NCI-H345 treated with DMSO at 0.1 percent for 48 hours (cell line): Measurements from ENCODE around the gene TMED7.
A peak's percentile ranks its signal among the peaks of the same experiment; 100 is the strongest.

Source experiments
- DNase-seq: peaks from one replicate; lab custom pipeline; 2025; ENCODE audit not compliant: unreplicated experiment; lab: John Stamatoyannopoulos, UW

Gene TMED7

GRCh38 chr5:115629903-115630302 lies 4.1 kb upstream of the TMED7 start:
- no peak for DNase-seq

GRCh38 chr5:115627295-115627865 lies 1.5 kb upstream of the TMED7 start:
- DNase-seq: no peak

GRCh38 chr5:115626445-115626823 lies 598 bp upstream of the TMED7 start:
- DNase-seq: no peak

- DNase-seq: no peak
These were observed 842 bp downstream of the TMED7 start for GRCh38 chr5:115624994-115625393.

- no peak for DNase-seq
These were observed 2.2 kb downstream of the TMED7 start for GRCh38 chr5:115623658-115624057.

- no peak for DNase-seq
These were observed 4.4 kb downstream of the TMED7 start for GRCh38 chr5:115621365-115621900.

GRCh38 chr5:115616892-115617291 lies 8.9 kb downstream of the TMED7 start:
- DNase-seq: no peak

GRCh38 chr5:115616472-115616871 lies 9.4 kb downstream of the TMED7 start:
- no peak for DNase-seq

- no peak for DNase-seq
These were observed 14.0 kb downstream of the TMED7 start for GRCh38 chr5:115611873-115612272.

GRCh38 chr5:115607935-115608334 lies 17.9 kb downstream of the TMED7 start:
- no peak for DNase-seq

- DNase-seq: no peak
These were observed 20.4 kb downstream of the TMED7 start for GRCh38 chr5:115605436-115605835.

GRCh38 chr5:115602591-115603125 lies 23.2 kb downstream of the TMED7 start:
- DNase-seq: no peak

- peak; percentile 13 for DNase-seq
These were observed 23.9 kb downstream of the TMED7 start, which contains the start of gene TICAM2 for GRCh38 chr5:115601701-115602590. Gene TICAM2, minus strand, starts transcription at chr5:115602479. Its CDS starts 21,223 bp downstream, at chr5:115581256.

GRCh38 chr5:115600766-115601165 lies 25.1 kb downstream of the TMED7 start:
- no peak for DNase-seq

GRCh38 chr5:115599924-115600323 lies 25.9 kb downstream of the TMED7 start:
- DNase-seq: no peak

- DNase-seq: no peak
These were observed 26.3 kb downstream of the TMED7 start for GRCh38 chr5:115599502-115599901.

GRCh38 chr5:115594128-115595047 lies 31.4 kb downstream of the TMED7 start:
- no peak for DNase-seq

GRCh38 chr5:115589043-115589442 lies 36.8 kb downstream of the TMED7 start:
- no peak for DNase-seq

- DNase-seq: no peak
These were observed 37.2 kb downstream of the TMED7 start for GRCh38 chr5:115588640-115589039.

GRCh38 chr5:115586525-115587146 lies 39.2 kb downstream of the TMED7 start:
- peak; percentile 30 for DNase-seq
